ENCODE data around the gene UFD1. TPM values are rescaled to one million over a fixed set of nuclear protein-coding genes. Genes with fewer than 3 reads are reported as not detected.

The UFD1 gene
- total RNA-seq, 4 donors from 2014 or later = 39.2 to 74.3 (median 43.5) TPM

GRCh38 chr22:19432133-19432851 lies 46.7 kb downstream of the UFD1 start, which contains the start of gene MRPL40:
MRPL40 (plus strand) TSS chr22:19432545; CDS start chr22:19432555, 10 bp downstream.
- Histone ChIP-seq H3K27ac (peak within 1 kb of the TSS; percentile 94 to 98 (median 94)), H3K4me1 (peaks cover 0 to 31% (median 9%) of the 10 kb centered on the region in 4 donors), H3K27me3 (no peaks in the 10 kb centered on the region), H3K36me3 (peaks cover 0 to 21% (median 0%) of the 10 kb centered on the region in 3 donors), H3K9me3 (no peaks in the 10 kb centered on the region), H3K4me3 (peak within 1 kb of the TSS; percentile 67 to 93 (median 84))
- TF ChIP-seq CTCF (IDR thresholded peaks at IDR 0.05) (peak in 1 of 6 experiments; percentile 3), POLR2A (IDR thresholded peaks at IDR 0.05) (peak; percentile 76 to 80)
- peak; percentile 90 to 96 (median 96) for DNase-seq

- Histone ChIP-seq H3K36me3 (peaks cover 0 to 18% (median 0%) of the 10 kb centered on the region in 3 donors), H3K27ac (peak within 1 kb of the TSS; percentile 94 to 98 (median 94)), H3K9me3 (no peaks in the 10 kb centered on the region), H3K4me3 (peak within 1 kb of the TSS; percentile 67 to 93 (median 84)), H3K4me1 (peaks cover 0 to 31% (median 9%) of the 10 kb centered on the region in 4 donors), H3K27me3 (no peaks in the 10 kb centered on the region)
- DNase-seq = peak; percentile 75 to 90 (median 87)
- TF ChIP-seq CTCF (IDR thresholded peaks at IDR 0.05) = no peak
- no peak for TF ChIP-seq POLR2A (IDR thresholded peaks at IDR 0.05)
Measured at GRCh38 chr22:19431649-19432132, 47.3 kb downstream of the UFD1 start, which contains the start of gene HIRA. HIRA (minus strand) TSS chr22:19431733; CDS start chr22:19431476, 257 bp downstream.

- TF ChIP-seq POLR2A (IDR thresholded peaks at IDR 0.05) (peak in 1 of 2 donors; percentile 25), CTCF (IDR thresholded peaks at IDR 0.05) (peak in 2 of 6 experiments; percentile 4 to 12)
- peak; percentile 22 to 87 (median 81) for DNase-seq
- peak overlapping the region; percentile 70 to 98 (median 94) for H3K27ac ChIP-seq
- H3K4me1 ChIP-seq = peaks cover 0 to 31% (median 9%) of the 10 kb centered on the region in 4 donors
- H3K27me3 ChIP-seq = no peaks in the 10 kb centered on the region
- H3K4me3 ChIP-seq = peak overlapping the region; percentile 67 to 93 (median 84)
- peaks cover 0 to 15% (median 0%) of the 10 kb centered on the region in 3 donors for H3K36me3 ChIP-seq
- no peaks in the 10 kb centered on the region for H3K9me3 ChIP-seq
Measured at GRCh38 chr22:19430890-19431541, 48.0 kb downstream of the UFD1 start.

- TF ChIP-seq POLR2A (IDR thresholded peaks at IDR 0.05) (no peak), CTCF (IDR thresholded peaks at IDR 0.05) (no peak)
- peak in 2 of 3 donors; percentile 28 to 54 for DNase-seq
- H3K27ac ChIP-seq = peak overlapping the region; percentile 70 to 98 (median 94)
Measured at GRCh38 chr22:19429950-19430889, 48.8 kb downstream of the UFD1 start.

GRCh38 chr22:19424186-19424500 lies 54.9 kb downstream of the UFD1 start:
- Histone ChIP-seq H3K4me1 (peaks cover 0 to 22% (median 1%) of the 10 kb centered on the region in 4 donors), H3K27me3 (no peaks in the 10 kb centered on the region), H3K4me3 (no peak overlapping the region), H3K9me3 (no peaks in the 10 kb centered on the region), H3K27ac (no peak overlapping the region), H3K36me3 (peaks cover 0 to 10% (median 0%) of the 10 kb centered on the region in 3 donors)
- no peak for DNase-seq
- TF ChIP-seq POLR2A (IDR thresholded peaks at IDR 0.05) = no peak
- no peak for TF ChIP-seq CTCF (IDR thresholded peaks at IDR 0.05)

More at GRCh38 chr22:19429950-19430889, 48.8 kb downstream of the UFD1 start:
- peaks cover 0 to 31% (median 9%) of the 10 kb centered on the region in 4 donors for H3K4me1 ChIP-seq
- H3K27me3 ChIP-seq = no peaks in the 10 kb centered on the region
- no peaks in the 10 kb centered on the region for H3K9me3 ChIP-seq
- H3K36me3 ChIP-seq = peaks cover 0 to 8% (median 0%) of the 10 kb centered on the region in 3 donors
- peak overlapping the region; percentile 67 to 93 (median 84) for H3K4me3 ChIP-seq

All from Peyer's patch (tissue), 4 donors.